ENCODE results near the gene ADGRL2.

Gene ADGRL2

DNA sequence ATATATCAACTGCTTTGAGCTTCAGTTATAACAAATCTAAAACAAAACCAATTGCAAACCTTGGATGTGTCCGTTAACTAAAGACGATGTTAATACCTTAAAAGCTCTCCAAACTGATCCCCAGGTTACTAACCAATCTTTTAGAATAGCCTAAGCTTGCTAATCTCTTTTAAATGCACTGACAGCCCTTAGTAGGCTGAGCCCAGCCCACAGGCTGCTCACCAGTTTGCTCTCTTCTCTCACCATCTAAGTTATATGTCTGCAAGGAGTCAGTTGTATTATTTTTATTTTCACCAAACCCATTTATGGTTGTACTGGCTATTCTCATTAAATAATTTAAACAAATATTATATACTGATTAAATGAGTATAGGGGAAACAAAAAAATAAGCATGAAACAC, 199.5 kb downstream of the ADGRL2 start:
- DNase-seq = no peak

DNA sequence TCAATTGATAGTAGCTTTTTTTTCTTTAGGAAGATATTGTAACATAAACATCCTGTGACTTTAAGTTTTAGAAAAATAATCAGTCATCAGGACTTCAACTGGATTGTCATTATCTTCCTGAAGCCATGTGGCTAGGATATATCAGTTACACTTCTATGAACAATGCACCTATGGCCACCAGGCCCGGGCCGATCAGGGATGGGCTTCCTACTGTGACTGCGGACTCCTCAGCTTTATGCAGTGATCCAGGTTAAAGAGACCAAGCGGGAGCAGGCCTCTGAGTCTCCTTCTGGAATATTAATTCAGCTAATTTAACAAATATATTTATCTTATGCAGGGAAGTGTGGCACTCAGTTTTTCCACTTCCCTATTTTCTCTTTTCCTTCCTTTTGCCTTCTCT, 200.6 kb downstream of the ADGRL2 start:
- DNase-seq = no peak

DNA sequence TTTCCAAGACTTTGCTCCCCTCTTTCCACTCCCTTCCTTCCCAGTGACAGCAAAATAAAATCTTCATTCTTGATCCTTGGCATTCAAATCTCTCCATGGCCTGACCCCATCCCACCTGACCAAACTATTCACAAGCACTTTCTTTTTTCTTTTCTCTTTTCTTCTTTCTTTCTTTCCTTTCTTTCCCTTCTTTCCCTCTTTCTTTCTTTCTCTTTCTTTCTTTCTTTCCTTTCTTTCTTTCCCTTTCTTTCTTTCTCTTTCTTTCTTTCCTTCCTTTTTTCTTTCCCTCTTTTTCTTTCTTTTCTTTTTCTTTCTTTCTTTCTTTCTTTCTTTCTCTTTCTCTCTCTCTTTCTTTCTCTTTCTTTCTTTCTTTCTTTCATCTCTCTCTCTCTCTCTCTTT, 207.1 kb downstream of the ADGRL2 start:
- DNase-seq = no peak

DNA sequence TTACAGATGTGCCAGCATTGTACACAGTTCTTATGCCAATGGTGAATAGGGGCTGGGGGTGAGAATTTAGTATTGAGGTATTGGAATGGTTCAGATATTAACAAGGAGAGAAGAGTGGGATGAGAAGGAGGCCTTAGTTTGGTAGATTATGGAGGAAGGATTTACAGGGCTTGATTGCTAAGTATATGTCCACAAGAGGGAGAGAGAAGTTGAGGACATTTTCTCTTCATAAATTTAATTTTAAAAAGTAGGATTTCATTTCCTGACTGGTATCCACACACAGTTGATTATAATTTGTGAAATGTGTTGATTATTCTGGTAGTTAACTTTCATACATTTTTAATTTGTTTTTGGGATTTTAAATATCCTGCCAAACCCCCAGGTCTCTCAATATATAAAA, 213.0 kb downstream of the ADGRL2 start:
- no peak for DNase-seq

DNA sequence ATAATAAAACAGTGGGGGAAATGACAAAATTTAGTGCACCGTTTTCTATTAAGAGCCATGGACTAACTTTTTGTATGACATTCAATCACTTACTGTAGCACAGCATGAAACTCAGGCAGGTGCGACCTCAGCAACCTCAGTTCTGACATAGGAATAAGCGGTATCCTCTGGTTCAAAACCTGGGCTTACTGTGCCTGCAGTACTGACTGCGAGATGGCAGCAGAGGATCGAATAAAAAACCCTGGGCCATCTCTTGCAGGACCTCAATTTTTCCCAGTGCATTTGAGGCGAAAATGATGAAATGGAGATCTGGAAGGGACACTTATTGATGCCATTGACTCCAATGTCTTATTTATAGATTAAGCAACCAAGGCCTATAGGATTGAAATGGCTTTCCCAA, 214.7 kb downstream of the ADGRL2 start:
- DNase-seq = no peak

DNA sequence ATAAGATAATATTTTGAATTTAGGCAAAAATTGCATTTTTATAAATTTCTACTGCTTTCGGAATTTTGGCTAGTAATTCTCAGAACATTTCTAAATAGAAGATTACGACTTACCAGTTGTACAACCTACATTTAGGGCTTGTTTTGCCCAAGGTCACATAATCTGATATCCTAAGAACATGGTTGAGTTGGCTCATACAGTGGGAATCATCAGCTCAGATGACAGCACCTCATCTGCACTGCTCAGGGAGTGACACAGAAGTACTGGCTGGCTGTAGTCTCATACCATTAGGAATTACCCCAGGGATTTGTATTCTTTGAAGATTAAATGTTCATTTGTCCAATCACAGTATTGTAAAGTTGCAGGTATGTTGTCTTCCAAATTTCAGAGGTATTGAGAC, 217.6 kb downstream of the ADGRL2 start:
- DNase-seq = no peak

DNA sequence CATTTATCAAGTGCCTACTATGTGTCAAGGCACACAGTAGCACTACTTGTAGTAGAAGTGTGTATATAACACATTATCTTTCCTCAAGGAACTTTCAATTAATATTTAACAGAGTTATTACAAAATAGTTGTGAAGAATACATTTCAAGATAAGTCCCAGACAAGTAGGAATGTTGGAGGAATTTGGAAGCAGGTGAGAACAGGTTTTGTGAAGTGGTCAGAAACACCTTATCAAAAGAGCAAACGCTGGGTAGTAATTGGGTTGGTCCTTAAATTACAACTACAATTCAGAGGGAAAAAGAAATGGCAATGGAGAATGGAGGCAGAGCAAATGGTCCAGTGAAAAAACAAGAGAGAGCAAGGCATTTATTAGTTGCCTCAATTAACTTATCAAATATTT, 218.8 kb downstream of the ADGRL2 start:
- no peak for DNase-seq

DNA sequence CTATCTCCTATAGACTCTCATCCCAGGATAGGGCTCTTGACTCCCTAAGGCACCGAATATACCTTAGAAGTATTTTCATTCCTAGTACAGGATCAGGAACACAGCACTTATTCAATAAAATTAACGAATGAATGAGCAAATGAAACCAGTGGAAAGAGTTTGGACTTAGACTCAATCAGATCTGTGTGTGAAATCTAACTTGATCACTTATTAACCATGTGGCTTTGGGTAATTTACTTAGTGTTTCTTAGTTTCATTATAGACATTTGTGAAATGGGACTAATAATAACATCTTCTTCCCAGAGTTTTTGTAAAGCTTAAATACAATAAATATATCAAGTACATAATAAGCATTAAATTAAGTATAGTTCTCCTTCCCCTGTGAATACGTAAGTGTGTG, 230.1 kb downstream of the ADGRL2 start:
- DNase-seq = no peak

DNA sequence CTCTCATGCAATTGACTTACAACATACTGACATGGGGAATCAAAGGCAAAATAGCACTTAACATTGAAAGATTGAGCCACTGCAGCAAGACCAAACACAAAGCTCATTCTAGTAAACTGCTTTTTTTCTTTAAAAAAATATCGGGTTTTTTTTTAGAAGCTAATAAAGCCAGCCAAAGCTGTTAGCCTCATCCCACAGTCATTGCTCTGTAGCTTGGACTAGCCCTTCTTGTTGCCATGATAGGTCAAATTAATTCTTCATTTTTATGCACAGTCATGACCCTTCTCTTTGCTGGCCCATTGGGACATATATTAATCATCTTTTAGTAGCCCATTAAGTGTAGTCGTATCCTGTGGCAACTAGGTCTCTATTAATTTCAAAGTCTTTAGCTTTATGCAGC, 231.3 kb downstream of the ADGRL2 start:
- DNase-seq = no peak

DNA sequence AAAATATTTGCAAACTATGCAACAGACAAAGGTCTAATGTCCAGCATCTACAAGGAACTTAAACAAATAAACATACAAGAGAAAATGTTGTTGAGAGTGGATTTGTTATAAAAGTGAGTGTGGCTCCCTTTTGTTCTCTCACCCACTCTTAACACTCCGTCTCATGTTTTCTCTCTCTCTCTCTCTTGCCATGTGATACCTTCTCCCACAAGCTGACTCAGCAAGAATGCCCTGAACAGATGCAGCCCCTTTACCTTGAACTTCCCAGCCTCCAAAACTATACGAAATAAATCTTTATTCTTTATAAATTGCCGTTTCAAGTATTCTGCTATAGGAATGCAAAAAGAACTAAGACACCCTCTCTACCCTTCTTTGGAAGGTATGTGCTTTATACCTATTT, 234.1 kb downstream of the ADGRL2 start:
- no peak for DNase-seq

Data from inflammatory macrophage (primary cell).